ENCODE data around the gene TTC23. TPM values are rescaled to one million over a fixed set of nuclear protein-coding genes. Genes with fewer than 3 reads are reported as not detected.

TTC23 gene
- total RNA-seq, 1 experiment from 2014 or later, result 13.4 TPM

GRCh38 chr15:99250857-99251841, 1.8 kb upstream of the TTC23 start, which contains the start of gene LRRC28:
LRRC28 (plus strand) TSS chr15:99251481; CDS start chr15:99255958, 4,477 bp downstream.
- H3K36me3 ChIP-seq (ENCODE audit: insufficient read depth, low read length, poor library complexity, severe bottlenecking), result peaks cover 4% of the 10 kb centered on the region
- peak within 1 kb of the TSS; percentile 93 for H3K27ac ChIP-seq (ENCODE audit: low read depth, low read length, poor library complexity, severe bottlenecking)
- peak; percentile 99 for DNase-seq (ENCODE audit: low spot score)
- intact Hi-C loops (cut with micrococcal nuclease; ENCODE audit: unreplicated experiment), result no loop called here
- TF ChIP-seq, protein P1, sequence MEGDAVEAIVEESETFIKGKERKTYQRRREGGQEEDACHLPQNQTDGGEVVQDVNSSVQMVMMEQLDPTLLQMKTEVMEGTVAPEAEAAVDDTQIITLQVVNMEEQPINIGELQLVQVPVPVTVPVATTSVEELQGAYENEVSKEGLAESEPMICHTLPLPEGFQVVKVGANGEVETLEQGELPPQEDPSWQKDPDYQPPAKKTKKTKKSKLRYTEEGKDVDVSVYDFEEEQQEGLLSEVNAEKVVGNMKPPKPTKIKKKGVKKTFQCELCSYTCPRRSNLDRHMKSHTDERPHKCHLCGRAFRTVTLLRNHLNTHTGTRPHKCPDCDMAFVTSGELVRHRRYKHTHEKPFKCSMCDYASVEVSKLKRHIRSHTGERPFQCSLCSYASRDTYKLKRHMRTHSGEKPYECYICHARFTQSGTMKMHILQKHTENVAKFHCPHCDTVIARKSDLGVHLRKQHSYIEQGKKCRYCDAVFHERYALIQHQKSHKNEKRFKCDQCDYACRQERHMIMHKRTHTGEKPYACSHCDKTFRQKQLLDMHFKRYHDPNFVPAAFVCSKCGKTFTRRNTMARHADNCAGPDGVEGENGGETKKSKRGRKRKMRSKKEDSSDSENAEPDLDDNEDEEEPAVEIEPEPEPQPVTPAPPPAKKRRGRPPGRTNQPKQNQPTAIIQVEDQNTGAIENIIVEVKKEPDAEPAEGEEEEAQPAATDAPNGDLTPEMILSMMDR (conservative IDR thresholded peaks at IDR 0.05; ENCODE audit: low read depth, low read length), result no peak
- no peak for TF ChIP-seq EZH2 (IDR thresholded peaks at IDR 0.05; ENCODE audit: borderline replicate concordance, low read depth, low read length, poor library complexity, severe bottlenecking)
- H3K27me3 ChIP-seq (replicated peaks; ENCODE audit: insufficient read depth, low read depth, low read length, poor library complexity), result no peaks in the 10 kb centered on the region
- TSS peak; percentile 85 for BruUV-seq (replicated peaks)
- H3K9me3 ChIP-seq (ENCODE audit: low read depth, low read length, poor library complexity, severe bottlenecking), result no peaks in the 10 kb centered on the region
- H3K4me1 ChIP-seq (ENCODE audit: insufficient read depth, low read length, poor library complexity, severe bottlenecking), result peaks cover 22% of the 10 kb centered on the region
- POLR2A ChIA-PET (ENCODE audit: low non-redundant PET), result interaction anchor here (0.6 kb wide), 2 partner anchors 85 to 141 kb away, joined by 3 to 9 read pairs; no protein-coding TSS in a partner anchor
- peak within 1 kb of the TSS; percentile 78 for H3K4me3 ChIP-seq (ENCODE audit: low read depth, low read length, poor library complexity, severe bottlenecking)
- CTCF ChIA-PET, result interaction anchor here (1.0 kb wide), 2 partner anchors 146 to 180 kb away, joined by 3 to 5 read pairs; no protein-coding TSS in a partner anchor

- H3K36me3 ChIP-seq (ENCODE audit: insufficient read depth, low read length, poor library complexity, severe bottlenecking), result no peaks in the 10 kb centered on the region
- intact Hi-C loops (cut with micrococcal nuclease; ENCODE audit: unreplicated experiment), result no loop called here
- ChIA-PET CTCF (interaction anchor here (1.0 kb wide), 1 partner anchor 145 kb away, joined by 5 read pairs; no protein-coding TSS in a partner anchor), POLR2A (ENCODE audit: low non-redundant PET) (no interaction called here)
- H3K4me3 ChIP-seq (ENCODE audit: low read depth, low read length, poor library complexity, severe bottlenecking), result peak overlapping the region; percentile 78
- no peaks in the 10 kb centered on the region for H3K9me3 ChIP-seq (ENCODE audit: low read depth, low read length, poor library complexity, severe bottlenecking)
- TF ChIP-seq EZH2 (IDR thresholded peaks at IDR 0.05; ENCODE audit: borderline replicate concordance, low read depth, low read length, poor library complexity, severe bottlenecking), result no peak
- TF ChIP-seq, protein P1 (conservative IDR thresholded peaks at IDR 0.05; ENCODE audit: low read depth, low read length), result no peak
- no TSS peak for BruUV-seq (replicated peaks)
- peak overlapping the region; percentile 93 for H3K27ac ChIP-seq (ENCODE audit: low read depth, low read length, poor library complexity, severe bottlenecking)
- H3K27me3 ChIP-seq (replicated peaks; ENCODE audit: insufficient read depth, low read depth, low read length, poor library complexity), result no peaks in the 10 kb centered on the region
- H3K4me1 ChIP-seq (ENCODE audit: insufficient read depth, low read length, poor library complexity, severe bottlenecking), result peaks cover 22% of the 10 kb centered on the region
- DNase-seq (ENCODE audit: low spot score), result no peak
Measured at GRCh38 chr15:99250494-99250856, 1.1 kb upstream of the TTC23 start.

DNA sequence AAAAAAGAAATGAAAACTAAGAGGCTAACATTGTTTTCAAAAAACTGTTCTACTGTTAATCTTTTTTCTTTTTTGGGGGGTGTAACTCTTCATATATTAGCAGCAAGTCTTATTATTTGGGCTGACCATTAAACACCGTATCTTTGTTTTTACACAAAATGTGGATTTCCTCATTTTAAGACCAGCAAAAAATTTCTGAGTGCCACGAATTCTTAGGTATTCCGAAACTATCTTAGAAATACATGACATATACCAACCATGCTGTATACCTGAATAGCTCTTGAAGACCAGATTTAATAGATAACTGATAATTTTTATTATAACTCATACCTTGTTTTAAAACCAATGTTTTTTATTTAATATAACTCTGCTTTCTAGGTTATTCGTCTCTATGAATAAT, 620 bp upstream of the TTC23 start:
- intact Hi-C loops (cut with micrococcal nuclease; ENCODE audit: unreplicated experiment), result no loop called here
- H3K4me3 ChIP-seq (ENCODE audit: low read depth, low read length, poor library complexity, severe bottlenecking), result peak overlapping the region; percentile 78
- peak overlapping the region; percentile 93 for H3K27ac ChIP-seq (ENCODE audit: low read depth, low read length, poor library complexity, severe bottlenecking)
- BruUV-seq (replicated peaks), result no TSS peak
- H3K4me1 ChIP-seq (ENCODE audit: insufficient read depth, low read length, poor library complexity, severe bottlenecking), result peaks cover 22% of the 10 kb centered on the region
- DNase-seq (ENCODE audit: low spot score), result no peak
- ChIA-PET POLR2A (ENCODE audit: low non-redundant PET) (no interaction called here), CTCF (no interaction called here)
- H3K36me3 ChIP-seq (ENCODE audit: insufficient read depth, low read length, poor library complexity, severe bottlenecking), result no peaks in the 10 kb centered on the region
- no peaks in the 10 kb centered on the region for H3K27me3 ChIP-seq (replicated peaks; ENCODE audit: insufficient read depth, low read depth, low read length, poor library complexity)
- TF ChIP-seq, protein P1 (conservative IDR thresholded peaks at IDR 0.05; ENCODE audit: low read depth, low read length), result no peak
- TF ChIP-seq EZH2 (IDR thresholded peaks at IDR 0.05; ENCODE audit: borderline replicate concordance, low read depth, low read length, poor library complexity, severe bottlenecking), result no peak
- H3K9me3 ChIP-seq (ENCODE audit: low read depth, low read length, poor library complexity, severe bottlenecking), result no peaks in the 10 kb centered on the region
